H9 (cell line): ENCODE data around the gene RAB29. TPM values are rescaled to one million over a fixed set of nuclear protein-coding genes. Genes with fewer than 3 reads are reported as not detected.
A peak's percentile ranks its signal among the peaks of the same experiment; 100 is the strongest.

ENCODE experiments used
- DNase-seq: peaks from one replicate; pipeline ENCODE4 v3.0.0-alpha.2; 2017
- H2AFZ ChIP-seq: one replicate; pipeline ENCODE4 v1.6.1; 2013; ENCODE audit warnings: mild to moderate bottlenecking, low read length, control low read depth, moderate library complexity
- H2AK5ac ChIP-seq: 2 replicates; pipeline ENCODE4 v1.6.1; 2013; ENCODE audit warnings: low read length, control low read depth, mixed read lengths; ENCODE audit not compliant: insufficient read length
- H2BK120ac ChIP-seq: one replicate; pipeline ENCODE4 v1.6.1; 2013; ENCODE audit warnings: low read depth, mild to moderate bottlenecking, low read length, control low read depth, inconsistent platforms; ENCODE audit not compliant: poor library complexity, severe bottlenecking
- H2BK12ac ChIP-seq: 2 replicates; pipeline ENCODE4 v1.6.1; 2013; ENCODE audit warnings: low read length, control low read depth, mixed read lengths, low read depth; ENCODE audit not compliant: insufficient read length
- H2BK15ac ChIP-seq: 2 replicates; pipeline ENCODE4 v1.6.1; 2013; ENCODE audit warnings: low read depth, low read length, control low read depth
- H2BK20ac ChIP-seq: one replicate; pipeline ENCODE4 v1.6.1; 2013; ENCODE audit warnings: low read depth, mild to moderate bottlenecking, low read length, control low read depth, inconsistent platforms; ENCODE audit not compliant: poor library complexity, severe bottlenecking
- H2BK5ac ChIP-seq: 2 replicates; pipeline ENCODE4 v1.6.1; 2013; ENCODE audit warnings: low read length, control low read depth, mixed read lengths; ENCODE audit not compliant: insufficient read length
- H3K14ac ChIP-seq: 2 replicates; pipeline ENCODE4 v1.6.1; 2013; ENCODE audit warnings: low read length, control low read depth; ENCODE audit not compliant: insufficient read depth
- H3K18ac ChIP-seq: 2 replicates; pipeline ENCODE4 v1.6.1; 2013; ENCODE audit warnings: low read depth, mild to moderate bottlenecking, mixed read lengths, low read length, control low read depth; ENCODE audit not compliant: insufficient read length
- H3K23ac ChIP-seq: 2 replicates; pipeline ENCODE4 v1.6.1; 2013; ENCODE audit warnings: low read length, control low read depth, mixed read lengths, low read depth; ENCODE audit not compliant: insufficient read length
- H3K23me2 ChIP-seq: 2 replicates; pipeline ENCODE4 v1.6.1; 2013; ENCODE audit warnings: low read depth, mild to moderate bottlenecking, mixed read lengths, low read length, control low read depth; ENCODE audit not compliant: insufficient read length, poor library complexity, severe bottlenecking
- H3K27ac ChIP-seq: 2 replicates; pipeline ENCODE4 v1.5.1; 2013; ENCODE audit warnings: low read length, control low read depth, mixed read lengths, low read depth; ENCODE audit not compliant: insufficient read length
- H3K27me3 ChIP-seq: 2 replicates; pipeline ENCODE4 v1.6.1; 2013; ENCODE audit warnings: low read length, control low read depth, inconsistent platforms; ENCODE audit not compliant: insufficient read depth
- H3K4ac ChIP-seq: 2 replicates; pipeline ENCODE4 v1.6.1; 2013; ENCODE audit warnings: low read depth, mild to moderate bottlenecking, control low read depth, inconsistent platforms, low read length, moderate library complexity
- H3K4me1 ChIP-seq: 2 replicates; pipeline ENCODE4 v1.6.1; 2013; ENCODE audit warnings: low read length, control low read depth, inconsistent platforms; ENCODE audit not compliant: insufficient read depth
- H3K4me2 ChIP-seq: 2 replicates; pipeline ENCODE4 v1.6.1; 2013; ENCODE audit warnings: low read length, control low read depth, mixed read lengths; ENCODE audit not compliant: insufficient read length, insufficient read depth
- H3K56ac ChIP-seq: 2 replicates; pipeline ENCODE4 v1.6.1; 2013; ENCODE audit warnings: low read depth, mild to moderate bottlenecking, mixed read lengths, low read length, control low read depth; ENCODE audit not compliant: insufficient read length
- H3K79me1 ChIP-seq: 2 replicates; pipeline ENCODE4 v1.6.1; 2013; ENCODE audit warnings: low read depth, mild to moderate bottlenecking, moderate library complexity, low read length, control low read depth, inconsistent platforms; ENCODE audit not compliant: insufficient read depth, poor library complexity, severe bottlenecking
- H3K79me2 ChIP-seq: 2 replicates; pipeline ENCODE4 v1.6.1; 2013; ENCODE audit warnings: low read length, control low read depth, inconsistent platforms; ENCODE audit not compliant: insufficient read depth
- H3K9ac ChIP-seq: 2 replicates; pipeline ENCODE4 v1.6.1; 2013; ENCODE audit warnings: low read length, control low read depth, mixed read lengths; ENCODE audit not compliant: insufficient read length; ENCODE audit errors: extremely low read depth
- H3K9me3 ChIP-seq: one replicate; pipeline ENCODE4 v1.6.1; 2013; ENCODE audit warnings: low read depth, low read length, inconsistent platforms; ENCODE audit not compliant: control insufficient read depth
- H3T11ph ChIP-seq: one replicate; pipeline ENCODE4 v1.6.1; 2013; ENCODE audit warnings: mild to moderate bottlenecking, low read length, control low read depth, inconsistent platforms
- H4K20me1 ChIP-seq: one replicate; pipeline ENCODE4 v1.6.1; 2013; ENCODE audit not compliant: control insufficient read depth, insufficient read length, insufficient read depth
- H4K5ac ChIP-seq: 2 replicates; pipeline ENCODE4 v1.6.1; 2013; ENCODE audit warnings: low read depth, mild to moderate bottlenecking, mixed read lengths, low read length, control low read depth; ENCODE audit not compliant: insufficient read length
- H4K8ac ChIP-seq: replicated peaks from 2 replicates; pipeline ENCODE4 v1.6.1; 2013; ENCODE audit warnings: low read length, control low read depth, mixed read lengths, low read depth; ENCODE audit not compliant: insufficient read length
- H4K91ac ChIP-seq: 2 replicates; pipeline ENCODE4 v1.6.1; 2013; ENCODE audit warnings: low read depth, mild to moderate bottlenecking, moderate library complexity, mixed read lengths, low read length, control low read depth; ENCODE audit not compliant: insufficient read length
- H3K27ac Mint-ChIP-seq, 3 experiments: 2 replicates in 2 of 3; 3 replicates in 1 of 3; pipeline ENCODE4 v1.8.0; 2020 to 2021; ENCODE audit warnings: mixed read lengths in 3 of 3, mild to moderate bottlenecking in 1 of 3, moderate library complexity in 1 of 3
- H3K27me3 Mint-ChIP-seq: 2 replicates; pipeline ENCODE4 v1.8.0; 2021; ENCODE audit warnings: low read depth, mild to moderate bottlenecking, moderate library complexity, mixed read lengths
- H3K36me3 Mint-ChIP-seq, 3 experiments: 2 replicates in 2 of 3; 3 replicates in 1 of 3; pipeline ENCODE4 v1.8.0; 2020 to 2021; ENCODE audit warnings: low read depth in 3 of 3, mixed read lengths in 3 of 3; ENCODE audit not compliant: insufficient read depth in 1 of 3
- H3K4me1 Mint-ChIP-seq, 2 experiments: 2 replicates each; pipeline ENCODE4 v1.8.0; 2020; ENCODE audit warnings: mixed read lengths in 2 of 2
- H3K4me3 Mint-ChIP-seq, 2 experiments: 2 replicates in 1 of 2; 3 replicates in 1 of 2; pipeline ENCODE4 v1.8.0; 2020 to 2021; ENCODE audit warnings: mild to moderate bottlenecking in 2 of 2, mixed read lengths in 2 of 2, moderate library complexity in 1 of 2
- H3K9me3 Mint-ChIP-seq, 2 experiments: 2 replicates in 1 of 2; 3 replicates in 1 of 2; pipeline ENCODE4 v1.8.0; 2020; ENCODE audit warnings: mild to moderate bottlenecking in 2 of 2, mixed read lengths in 2 of 2, moderate library complexity in 1 of 2
- CTCF ChIP-seq: fragments of 200-600 bp; sonication (generic); conservative IDR thresholded peaks from 3 replicates; pipeline ENCODE4 v1.8.0; 2021; ENCODE audit warnings: antibody characterized with exemption, mild to moderate bottlenecking
- WGBS: extraction: QIAGEN DNeasy Blood & Tissue Kit; methylation state at CpG from one replicate; pipeline ENCODE4 v1.1.7; 2013; ENCODE audit warnings: missing lambda C conversion rate, low lambda C conversion rate, mixed read lengths; ENCODE audit not compliant: insufficient read length; ENCODE audit errors: extremely low coverage; 5-methylcytosine and 5-hydroxymethylcytosine counted together
- total RNA-seq: library from RNA; stranded (reverse); gene quantifications from 2 replicates; pipeline ENCODE4 v1.2.1, GENCODE V29; 2021

RAB29 gene
- total RNA-seq, 1 experiment from 2014 or later = 4.2 TPM

- Histone ChIP-seq H2BK5ac (no peak overlapping the region), H2BK20ac (no peak overlapping the region), H2BK12ac (no peak overlapping the region), H3K23ac (no peak overlapping the region), H3K27ac (no peak overlapping the region), H2AFZ (no peak overlapping the region), H3K4ac (no peak overlapping the region), H3K23me2 (no peaks in the 10 kb centered on the region), H4K8ac (no peak overlapping the region), H3K9me3 (no peaks in the 10 kb centered on the region), H2BK15ac (no peak overlapping the region), H3K9ac (no peak overlapping the region), H3K79me1 (no peaks in the 10 kb centered on the region), H2AK5ac (no peak overlapping the region), H3K4me1 (no peaks in the 10 kb centered on the region), H2BK120ac (no peak overlapping the region), H4K20me1 (no peaks in the 10 kb centered on the region), H3T11ph (no peak overlapping the region), H3K18ac (no peak overlapping the region), H3K27me3 (no peaks in the 10 kb centered on the region), H3K56ac (no peak overlapping the region), H4K91ac (no peak overlapping the region), H3K14ac (no peak overlapping the region), H4K5ac (no peak overlapping the region), H3K79me2 (no peaks in the 10 kb centered on the region), H3K4me2 (no peak overlapping the region)
- Mint-ChIP-seq H3K9me3 (no peaks in the 10 kb centered on the region), H3K27ac (peak overlapping the region in 1 of 3 experiments; percentile 8; a peak in 1 of 7 replicates), H3K4me1 (peaks cover 11% of the 10 kb centered on the region in 2 experiments), H3K36me3 (peaks cover 14 to 33% (median 19%) of the 10 kb centered on the region in 3 experiments), H3K27me3 (no peaks in the 10 kb centered on the region), H3K4me3 (no peak overlapping the region)
- no peak for TF ChIP-seq CTCF
- no CpG with 5 or more reads among the region's 8 CpGs for WGBS
- no peak for DNase-seq
These were observed 26.8 kb upstream of the RAB29 start for GRCh38 chr1:205802060-205802459.
